H1 (cell line): Measurements from ENCODE around the gene PKP3. TPM values are rescaled to one million over a fixed set of nuclear protein-coding genes. Genes with fewer than 3 reads are reported as not detected.

Source experiments
- CTCF ChIA-PET: fragments of 300-600 bp; sonication (Branson Sonifier 250); formaldehyde crosslinking; loops from one replicate; lab custom pipeline; 2021; ENCODE audit not compliant: partially characterized antibody; lab: Charles Lee
- POLR2A ChIA-PET: fragments of 300-600 bp; sonication (Branson Sonifier 250); formaldehyde crosslinking; loops from one replicate; lab custom pipeline; 2021; ENCODE audit warnings: inconsistent platforms; ENCODE audit not compliant: partially characterized antibody; lab: Charles Lee
- DNase-seq, 2 experiments: peaks; one replicate each; pipeline versions ENCODE4 v3.0.0 to v3.0.0-alpha.2; 2010 to 2022; ENCODE audit warnings: low spot score in 2 of 2, low read depth in 1 of 2, mixed read lengths in 1 of 2
- FAIRE-seq: peaks from 2 replicates; lab custom pipeline; 2011; peaks lifted over from hg19 to GRCh38; lab: Jason Lieb, UNC
- H2AFZ ChIP-seq: 2 replicates; pipeline ENCODE4 v1.8.1; 2012; ENCODE audit warnings: low read length, inconsistent platforms
- H2AK5ac ChIP-seq: 2 replicates; pipeline ENCODE4 v1.6.1; 2013; ENCODE audit warnings: low read depth, low read length
- H2BK120ac ChIP-seq: replicated peaks from 2 replicates; pipeline ENCODE3; 2013; ENCODE audit warnings: low read depth, low read length, inconsistent platforms
- H2BK12ac ChIP-seq: 2 replicates; pipeline ENCODE4 v1.6.1; 2013; ENCODE audit warnings: low read depth, low read length
- H2BK15ac ChIP-seq: 2 replicates; pipeline ENCODE4 v1.6.1; 2013; ENCODE audit warnings: low read length
- H2BK20ac ChIP-seq: 2 replicates; pipeline ENCODE4 v1.6.1; 2013; ENCODE audit warnings: low read length
- H2BK5ac ChIP-seq: 2 replicates; pipeline ENCODE4 v1.6.1; 2013; ENCODE audit warnings: low read depth, low read length
- H3K14ac ChIP-seq: 2 replicates; pipeline ENCODE4 v1.6.1; 2013; ENCODE audit warnings: inconsistent platforms; ENCODE audit not compliant: insufficient read length
- H3K18ac ChIP-seq: 2 replicates; pipeline ENCODE4 v1.6.1; 2013; ENCODE audit warnings: low read length; ENCODE audit errors: extremely low read depth
- H3K23ac ChIP-seq: 2 replicates; pipeline ENCODE4 v1.6.1; 2013; ENCODE audit warnings: inconsistent platforms; ENCODE audit not compliant: insufficient read length
- H3K23me2 ChIP-seq: 2 replicates; pipeline ENCODE4 v1.6.1; 2013; ENCODE audit warnings: low read depth, low read length
- H3K27ac ChIP-seq: 2 replicates; pipeline ENCODE4 v1.6.1; 2011; ENCODE audit warnings: low read depth, low read length, inconsistent platforms
- H3K27me3 ChIP-seq, 4 experiments: replicated peaks in 1 of 4; 1 replicate in 1 of 4; 2 replicates in 3 of 4; pipeline versions ENCODE4 v1.6.1 to v1.8.1; 2011 to 2013; ENCODE audit warnings: low read length in 3 of 4, mild to moderate bottlenecking in 3 of 4, inconsistent platforms in 2 of 4, mixed read lengths in 2 of 4, moderate library complexity in 1 of 4; ENCODE audit not compliant: control insufficient read depth in 3 of 4, insufficient read depth in 3 of 4; ENCODE audit errors: extremely low read depth in 1 of 4
- H3K36me3 ChIP-seq, 4 experiments: 2 replicates each; pipeline versions ENCODE4 v1.6.1 to v1.8.1; 2011 to 2013; ENCODE audit warnings: mild to moderate bottlenecking in 4 of 4, low read length in 3 of 4, moderate library complexity in 2 of 4, control low read depth in 1 of 4, inconsistent platforms in 1 of 4; ENCODE audit not compliant: insufficient read depth in 4 of 4, control insufficient read depth in 2 of 4
- H3K4ac ChIP-seq: replicated peaks from 2 replicates; pipeline ENCODE3; 2013; ENCODE audit warnings: low read length, low read depth, mixed read lengths, inconsistent platforms; ENCODE audit not compliant: insufficient read length
- H3K4me1 ChIP-seq, 4 experiments: replicated peaks in 1 of 4; 1 replicate in 1 of 4; 2 replicates in 3 of 4; pipeline versions ENCODE4 v1.6.1 to v1.8.1; 2011 to 2013; ENCODE audit warnings: low read length in 3 of 4, inconsistent platforms in 2 of 4, mixed read lengths in 1 of 4; ENCODE audit not compliant: insufficient read depth in 4 of 4, control insufficient read depth in 3 of 4
- H3K4me2 ChIP-seq, 2 experiments: 2 replicates each; pipeline versions ENCODE4 v1.6.1 to v1.8.1; 2011 to 2013; ENCODE audit warnings: low read depth in 2 of 2, low read length in 2 of 2, control low read depth in 1 of 2, inconsistent platforms in 1 of 2, mild to moderate bottlenecking in 1 of 2; ENCODE audit not compliant: insufficient read depth in 1 of 2
- H3K4me3 ChIP-seq, 4 experiments: fragments of 200-600, 300-600 bp in 1 of 4; sonication (generic), shearing (Covaris generic), sonication (Bioruptor Twin) in 1 of 4; 2 replicates each; pipeline versions ENCODE4 v1.5.1 to v1.8.1; 2011 to 2016; ENCODE audit warnings: low read length in 4 of 4, low read depth in 3 of 4, control low read depth in 2 of 4, inconsistent platforms in 2 of 4, mild to moderate bottlenecking in 2 of 4, mixed read lengths in 1 of 4, moderate library complexity in 1 of 4; ENCODE audit not compliant: insufficient read depth in 2 of 4; ENCODE audit errors: extremely low read depth in 1 of 4
- H3K56ac ChIP-seq: replicated peaks from 2 replicates; pipeline ENCODE3; 2013; ENCODE audit warnings: low read depth, mild to moderate bottlenecking, mixed read lengths, low read length, inconsistent platforms; ENCODE audit not compliant: insufficient read length
- H3K79me1 ChIP-seq: 2 replicates; pipeline ENCODE4 v1.6.1; 2013; ENCODE audit warnings: low read depth, low read length, control low read depth
- H3K79me2 ChIP-seq, 2 experiments: 2 replicates each; pipeline versions ENCODE4 v1.6.1 to v1.8.1; 2012 to 2013; ENCODE audit warnings: low read length in 2 of 2, mild to moderate bottlenecking in 2 of 2, inconsistent platforms in 1 of 2; ENCODE audit not compliant: insufficient read depth in 2 of 2, control insufficient read depth in 1 of 2
- H3K9ac ChIP-seq, 4 experiments: replicated peaks in 1 of 4; 1 replicate in 1 of 4; 2 replicates in 3 of 4; pipeline versions ENCODE4 v1.6.1 to v1.8.1; 2011 to 2013; ENCODE audit warnings: low read depth in 3 of 4, low read length in 3 of 4, control low read depth in 2 of 4, mild to moderate bottlenecking in 2 of 4, moderate library complexity in 2 of 4, inconsistent platforms in 1 of 4; ENCODE audit errors: extremely low read depth in 1 of 4
- H3K9me3 ChIP-seq, 2 experiments: 2 replicates each; pipeline versions ENCODE4 v1.6.1 to v1.8.1; 2012 to 2013; ENCODE audit warnings: mild to moderate bottlenecking in 2 of 2, moderate library complexity in 2 of 2, control low read depth in 1 of 2, inconsistent platforms in 1 of 2, low read depth in 1 of 2, low read length in 1 of 2, mixed read lengths in 1 of 2; ENCODE audit not compliant: insufficient read depth in 2 of 2
- H4K20me1 ChIP-seq, 2 experiments: replicated peaks in 1 of 2; 2 replicates each; pipeline versions ENCODE3 to v1.8.1; 2011 to 2013; ENCODE audit warnings: inconsistent platforms in 2 of 2, low read length in 2 of 2, mild to moderate bottlenecking in 1 of 2; ENCODE audit not compliant: insufficient read depth in 2 of 2, control insufficient read depth in 1 of 2
- H4K5ac ChIP-seq: 2 replicates; pipeline ENCODE4 v1.6.1; 2013; ENCODE audit warnings: low read length, low read depth, mixed read lengths, inconsistent platforms; ENCODE audit not compliant: insufficient read length
- H4K8ac ChIP-seq: 2 replicates; pipeline ENCODE4 v1.8.0; 2013; ENCODE audit warnings: mild to moderate bottlenecking, moderate library complexity, low read length, inconsistent platforms; ENCODE audit not compliant: insufficient read depth; ENCODE audit errors: extremely low read depth
- H4K91ac ChIP-seq: replicated peaks from 2 replicates; pipeline ENCODE3; 2013; ENCODE audit warnings: low read length, mixed read lengths, inconsistent platforms; ENCODE audit not compliant: insufficient read length
- CEBPB ChIP-seq: IDR thresholded peaks from 2 replicates; pipeline ENCODE4 v1.6.1; 2012; ENCODE audit warnings: low read depth, low read length
- JUN ChIP-seq: IDR thresholded peaks from 2 replicates; pipeline ENCODE4 v1.6.1; 2011; ENCODE audit warnings: low read depth, mild to moderate bottlenecking, improper control_type of control experiment, low read length
- KDM1A ChIP-seq: fragments of 200-600, 300-600 bp; sonication (generic); IDR thresholded peaks from 2 replicates; pipeline ENCODE4 v1.7.1; 2016; ENCODE audit warnings: mild to moderate bottlenecking, low read length, borderline replicate concordance
- NRF1 ChIP-seq: IDR thresholded peaks from 2 replicates; pipeline ENCODE4 v1.6.1; 2011; ENCODE audit warnings: mild to moderate bottlenecking, low read depth, low read length, improper control_type of control experiment
- POLR2A ChIP-seq, 2 experiments: IDR thresholded peaks; 1 replicate in 1 of 2; 2 replicates in 1 of 2; pipeline ENCODE4 v1.6.1; 2011; ENCODE audit warnings: low read depth in 2 of 2, low read length in 2 of 2, mild to moderate bottlenecking in 2 of 2; ENCODE audit errors: control extremely low read depth in 1 of 2
- POLR2AphosphoS5 ChIP-seq: IDR thresholded peaks from 2 replicates; pipeline ENCODE4 v1.6.1; 2011; ENCODE audit warnings: low read depth, low read length
- RFX5 ChIP-seq: IDR thresholded peaks from 2 replicates; pipeline ENCODE4 v1.6.1; 2011; ENCODE audit warnings: low read depth, low read length, improper control_type of control experiment, borderline replicate concordance
- SIRT6 ChIP-seq: IDR thresholded peaks from one replicate; pipeline ENCODE4 v1.7.1; 2012; ENCODE audit warnings: low read length, inconsistent platforms
- SP4 ChIP-seq: IDR thresholded peaks from 2 replicates; pipeline ENCODE4 v1.6.1; 2012; ENCODE audit warnings: low read length, inconsistent platforms
- WGBS, 2 experiments: shearing (Covaris generic) in 1 of 2; methylation state at CpG; one replicate each; pipeline versions ENCODE4 v1.1.6 to v1.1.7; 2013 to 2015; ENCODE audit warnings: low lambda C conversion rate in 2 of 2, mixed read lengths in 2 of 2, inconsistent platforms in 1 of 2, low coverage in 1 of 2, missing lambda C conversion rate in 1 of 2; ENCODE audit not compliant: insufficient replicate concordance in 2 of 2, insufficient coverage in 1 of 2, insufficient read length in 1 of 2; ENCODE audit errors: extremely low coverage in 1 of 2, missing lambda C conversion rate in 1 of 2; 5-methylcytosine and 5-hydroxymethylcytosine counted together
- polyA plus RNA-seq, 7 experiments: library from polyadenylated mRNA; depleted of rRNA in 3 of 7; stranded (reverse) in 5 of 7; unstranded in 2 of 7; fragments of >200 nt in 5 of 7; fragments of 200-250 nt in 2 of 7; gene quantifications; 1 replicate in 5 of 7; 2 replicates in 1 of 7; 4 replicates in 1 of 7; pipeline versions ENCODE4 v1.2.1 to v1.2.3, GENCODE V29; 2011 to 2013; ENCODE audit warnings: missing spikeins in 2 of 7, mixed read lengths in 2 of 7
- total RNA-seq: library from RNA; stranded (reverse); fragmentation: NEBNext Ultra II Directional; extraction: Animal tissue kit (Norgen Biotek cat#: 25700); gene quantifications from 2 replicates; pipeline ENCODE4 v1.2.1, GENCODE V29; 2021

PKP3 gene
- total and polyA plus RNA-seq, 2 of the 8 experiments (the other 6 are each of a cell fraction or from before 2014, with no cell fraction given) = 16.7 to 28.7 TPM

DNA sequence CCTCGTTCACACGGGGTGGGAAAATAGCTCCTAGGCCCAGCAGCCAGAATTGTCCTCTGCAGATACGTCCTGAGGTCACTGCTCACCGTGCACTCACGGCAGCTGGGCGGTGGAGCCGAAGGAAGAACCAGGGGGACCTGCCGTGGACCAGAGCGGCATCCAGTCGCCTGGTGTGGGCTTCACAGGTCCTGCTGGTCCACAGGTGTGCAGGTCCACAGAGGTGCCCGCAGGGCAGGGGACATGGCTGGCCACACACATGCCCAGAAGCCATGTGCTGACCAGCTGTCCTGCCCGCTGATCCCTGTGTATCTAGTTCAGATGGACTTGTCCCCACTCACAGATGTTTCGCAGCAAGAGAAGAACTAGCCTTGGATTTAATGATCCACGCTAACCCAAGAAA is 10.6 kb upstream of the PKP3 start:
- H3K14ac ChIP-seq = no peak overlapping the region
- no peak overlapping the region for H2AK5ac ChIP-seq
- no peak overlapping the region for H2BK15ac ChIP-seq
- H2BK120ac ChIP-seq = no peak overlapping the region
- peaks cover 0 to under 1% of the 10 kb centered on the region in 2 experiments for H4K20me1 ChIP-seq
- H3K4me2 ChIP-seq = no peak overlapping the region
- no peaks in the 10 kb centered on the region for H3K79me1 ChIP-seq
- ChIA-PET CTCF (interaction anchor here (2.3 kb wide), 1 partner anchor 19 kb away, joined by 11 read pairs; no protein-coding TSS in a partner anchor), POLR2A (interaction anchor here (0.8 to 3.4 kb wide), 8 partner anchors 9 to 124 kb away, joined by 3 to 20 read pairs (median 4); partner anchors contain the start of genes B4GALNT4 and PKP3)
- no peak for FAIRE-seq
- no peak overlapping the region for H3K4me3 ChIP-seq
- no peaks in the 10 kb centered on the region for H3K23me2 ChIP-seq
- no peak overlapping the region for H2BK12ac ChIP-seq
- H2AFZ ChIP-seq = no peak overlapping the region
- no peak for DNase-seq
- no peak overlapping the region for H4K8ac ChIP-seq
- H3K23ac ChIP-seq = no peak overlapping the region
- no peak overlapping the region for H3K56ac ChIP-seq
- H4K91ac ChIP-seq = no peak overlapping the region
- no peaks in the 10 kb centered on the region for H3K79me2 ChIP-seq
- H4K5ac ChIP-seq = no peak overlapping the region
- no peak overlapping the region for H3K9ac ChIP-seq
- TF ChIP-seq SIRT6 (no peak), JUN (no peak), CEBPB (no peak), POLR2AphosphoS5 (no peak), KDM1A (no peak), SP4 (no peak), NRF1 (no peak), POLR2A (IDR thresholded peaks at IDR 0.05; ENCODE audit: control extremely low read depth in 1 of 2, low read depth in 2 of 2, low read length in 2 of 2) (no peak), RFX5 (no peak)
- H3K18ac ChIP-seq = no peak overlapping the region
- 92% methylated on average over 13 of the region's 14 CpGs; no CpG with 5 or more reads in 1 of the 2 experiments for WGBS, 2 experiments
- no peak overlapping the region for H2BK20ac ChIP-seq
- H3K36me3 ChIP-seq = peaks cover 0 to 25% (median 5%) of the 10 kb centered on the region in 4 experiments; a peak in 4 of 8 replicates
- H2BK5ac ChIP-seq = no peak overlapping the region
- H3K9me3 ChIP-seq = peaks cover 15 to 17% of the 10 kb centered on the region in 2 experiments
- no peak overlapping the region for H3K27ac ChIP-seq
- H3K4ac ChIP-seq = no peak overlapping the region
- H3K27me3 ChIP-seq = no peaks in the 10 kb centered on the region
- no peaks in the 10 kb centered on the region for H3K4me1 ChIP-seq
